GM21786 (cell line): ENCODE data around the gene LRRC53.

Source experiments
- ATAC-seq: cut with Tn5 transposase; IDR thresholded peaks from one replicate; pipeline ENCODE4 v1.9.1; 2021; ENCODE audit not compliant: unreplicated experiment

LRRC53 gene

GRCh38 chr1:74434321-74434720 lies 78.1 kb downstream of the LRRC53 start:
- no peak for ATAC-seq

DNA sequence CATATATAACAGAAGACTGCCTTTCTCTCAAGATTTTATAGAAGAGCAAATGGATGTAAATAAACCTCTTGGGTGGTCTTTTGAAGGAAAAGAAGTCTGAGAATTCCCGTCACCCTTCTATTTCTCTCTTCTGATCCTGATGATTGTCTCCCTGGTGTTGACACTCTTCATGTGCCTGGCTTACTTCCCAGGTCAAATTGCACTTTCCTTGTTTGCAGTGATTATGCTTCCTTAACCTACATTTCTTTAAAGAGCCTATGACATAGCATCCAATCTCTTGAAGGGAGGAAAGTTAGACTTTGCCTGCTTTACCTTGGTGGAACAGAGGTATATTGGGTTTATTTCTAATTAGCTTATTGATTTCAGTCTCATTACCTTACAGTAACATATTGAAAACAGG lies 80.1 kb downstream of the LRRC53 start:
- ATAC-seq = no peak

DNA sequence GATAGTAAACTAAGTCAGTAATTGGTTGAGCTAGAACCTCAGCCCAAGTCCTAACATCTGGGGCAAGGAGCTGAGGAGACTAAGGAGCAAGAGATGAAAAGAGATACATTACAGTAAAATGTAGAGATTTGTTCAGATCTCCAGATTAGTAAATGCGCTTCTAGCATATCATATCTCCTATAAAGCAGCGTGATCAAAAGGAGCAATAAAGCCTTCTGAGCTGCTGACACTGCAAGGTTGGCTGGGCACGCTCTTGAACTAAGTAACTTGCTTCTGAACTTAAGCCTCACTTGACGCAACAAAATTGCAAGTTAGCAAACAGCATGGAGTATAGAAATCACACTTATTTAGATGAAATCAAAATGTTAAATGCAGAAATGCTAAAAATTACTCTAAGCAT lies 80.9 kb downstream of the LRRC53 start:
- no peak for ATAC-seq

GRCh38 chr1:74430342-74430934 lies 82.0 kb downstream of the LRRC53 start:
- ATAC-seq = no peak

- ATAC-seq = no peak
These were observed 82.8 kb downstream of the LRRC53 start for GRCh38 chr1:74429580-74429979.

- no peak for ATAC-seq
These were observed 84.7 kb downstream of the LRRC53 start for GRCh38 chr1:74427681-74428080.

GRCh38 chr1:74426208-74426937 lies 86.0 kb downstream of the LRRC53 start:
- ATAC-seq = no peak

DNA sequence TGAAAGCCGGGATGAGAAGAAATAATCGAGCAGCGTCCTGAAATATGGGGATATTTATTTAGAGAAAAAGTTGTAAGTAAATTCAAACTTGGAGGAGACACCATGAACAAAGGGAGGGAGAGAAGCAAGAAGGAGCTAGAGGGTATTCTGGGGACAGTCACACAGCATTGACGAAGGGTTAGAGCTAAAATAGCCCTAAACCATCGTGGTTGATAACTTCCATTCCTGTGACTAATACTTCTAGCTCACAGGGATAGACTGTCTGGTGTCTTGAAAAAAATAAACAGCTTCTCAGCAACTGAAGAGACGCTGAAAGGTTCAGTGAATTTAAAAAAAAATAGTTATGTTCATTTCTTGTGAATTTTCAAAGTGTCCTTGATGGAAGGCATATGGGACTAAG lies 86.7 kb downstream of the LRRC53 start:
- no peak for ATAC-seq

DNA sequence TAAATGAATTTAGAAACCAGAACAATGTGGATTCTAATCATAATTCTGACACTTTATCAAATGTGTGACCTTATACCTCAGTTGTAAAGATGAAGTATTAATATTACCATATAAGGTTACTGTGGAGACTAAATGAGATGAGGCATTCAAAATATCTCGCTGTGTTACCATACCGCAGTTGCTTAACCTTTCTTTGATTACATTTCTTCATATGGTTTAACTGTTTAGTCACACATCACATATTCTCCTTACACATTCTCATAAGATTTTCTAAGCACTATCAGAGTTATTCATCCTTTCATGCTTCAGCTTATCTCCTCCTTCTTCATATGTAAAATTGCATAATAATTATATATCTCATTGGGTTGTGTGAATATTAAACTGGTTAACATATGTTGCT lies 88.9 kb downstream of the LRRC53 start:
- ATAC-seq = no peak

GRCh38 chr1:74422421-74423292 lies 89.8 kb downstream of the LRRC53 start:
- ATAC-seq = no peak

DNA sequence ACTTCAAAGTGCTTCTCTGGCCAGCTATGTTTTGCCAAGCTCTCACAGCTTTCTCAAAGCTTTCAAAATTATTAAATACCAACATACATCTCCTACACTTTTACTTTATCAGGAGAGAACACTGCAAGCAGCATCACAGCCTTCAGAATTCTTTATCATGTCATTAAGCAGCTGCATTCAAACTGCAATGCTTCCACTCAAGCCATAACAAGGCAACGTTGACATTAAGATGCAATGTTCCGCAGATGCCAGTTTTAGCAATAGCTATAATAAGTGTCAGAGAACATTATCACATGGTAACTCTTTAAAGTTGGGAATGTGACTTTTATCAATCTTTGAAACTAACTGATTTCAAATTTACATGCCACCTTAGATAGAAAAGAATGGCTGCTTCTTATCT lies 91.9 kb downstream of the LRRC53 start:
- ATAC-seq = no peak
